DMS53 (cell line): ENCODE data around the gene TCHP.
"Not testable (repeated sequence)": the region's sequence is repeated elsewhere in the genome, so short reads cannot be mapped to it uniquely, and the experiment has no call there.

Experiments used
- DNase-seq: peaks from one replicate; lab custom pipeline; 2025; lab: John Stamatoyannopoulos, UW

Gene TCHP

DNA sequence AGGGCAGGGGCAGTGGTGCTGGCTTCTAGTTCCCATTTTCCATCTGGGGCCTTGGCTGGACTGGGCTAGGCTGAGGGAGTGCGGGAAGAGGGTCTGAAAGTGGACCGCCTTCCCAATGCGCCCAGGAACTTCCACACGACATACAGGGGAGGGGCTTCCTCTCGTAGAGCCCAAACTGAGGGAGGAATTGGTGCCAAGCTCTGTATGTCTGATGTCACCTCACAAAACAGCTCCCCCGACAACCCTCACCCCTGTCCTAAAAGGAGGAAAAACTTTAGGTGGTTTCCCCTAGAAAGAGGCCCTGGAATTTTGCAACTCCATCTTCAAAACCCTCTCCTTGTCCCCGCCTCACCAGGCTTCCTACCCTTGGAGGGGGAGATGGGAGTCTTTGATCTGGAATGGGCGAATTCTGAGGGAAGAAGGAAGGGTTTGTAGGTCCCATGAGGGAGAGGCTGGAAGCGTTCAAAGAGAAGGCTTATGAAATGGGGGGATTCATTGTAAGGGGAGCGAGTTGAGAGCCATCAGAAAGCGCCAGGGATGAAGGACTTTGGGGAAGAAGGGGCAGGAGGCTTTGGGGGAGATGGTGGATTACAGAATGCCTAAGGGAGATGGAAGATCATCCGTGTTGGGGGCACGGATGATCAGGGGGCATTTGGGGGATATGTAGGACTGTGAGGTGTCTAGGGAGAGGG lies 20.6 kb upstream of the TCHP start:
- DNase-seq, result no peak

DNA sequence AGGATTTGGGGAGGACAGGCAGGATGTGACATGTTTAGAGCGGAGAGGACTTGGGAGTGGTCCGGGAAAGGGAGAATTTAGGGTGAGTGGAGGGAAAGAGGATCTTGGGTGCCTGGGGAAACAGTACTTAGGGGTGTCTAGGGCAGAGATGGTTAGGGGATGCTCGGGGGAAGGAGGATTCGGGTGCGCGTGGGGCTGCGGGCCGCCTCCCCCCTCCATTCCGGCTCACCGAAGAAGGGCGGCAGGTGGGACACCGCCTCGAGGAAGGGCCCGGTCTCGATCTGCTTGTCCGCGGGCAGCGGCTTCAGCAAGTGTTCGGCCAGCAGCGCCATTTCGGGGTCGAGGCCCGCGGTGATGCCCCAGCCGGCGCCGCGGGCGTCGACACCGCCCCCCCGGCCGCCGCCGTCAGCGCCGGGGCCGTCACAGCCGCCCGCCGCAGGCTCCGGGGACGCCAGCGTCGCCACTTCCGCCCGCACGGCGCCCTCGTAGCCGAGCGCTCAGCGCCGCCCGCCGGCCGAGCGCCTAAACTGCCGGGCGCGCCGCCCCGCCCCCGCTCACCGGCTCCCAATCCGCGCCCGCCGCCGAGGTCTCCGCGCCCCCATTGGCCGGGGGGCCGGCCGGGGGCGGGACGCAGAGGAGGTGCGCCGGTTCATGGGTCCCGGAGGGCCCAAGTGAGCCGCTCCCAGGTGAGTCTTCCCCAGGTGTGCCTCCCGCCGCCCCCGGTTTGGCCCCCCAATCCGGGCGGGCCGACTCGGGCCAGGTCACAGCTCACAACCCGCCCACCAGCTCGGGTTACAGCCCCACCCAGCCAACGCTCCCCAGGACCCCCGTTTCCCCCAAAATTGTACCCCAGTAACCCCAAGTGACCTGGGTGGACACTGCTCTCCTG lies 19.8 kb upstream of the TCHP start, which contains the start of gene GLTP:
GLTP (minus strand) TSS at position 499 of the 889 bp plus-strand sequence; CDS start at position 332, 167 bp downstream.
- DNase-seq, result peak; percentile 98

DNA sequence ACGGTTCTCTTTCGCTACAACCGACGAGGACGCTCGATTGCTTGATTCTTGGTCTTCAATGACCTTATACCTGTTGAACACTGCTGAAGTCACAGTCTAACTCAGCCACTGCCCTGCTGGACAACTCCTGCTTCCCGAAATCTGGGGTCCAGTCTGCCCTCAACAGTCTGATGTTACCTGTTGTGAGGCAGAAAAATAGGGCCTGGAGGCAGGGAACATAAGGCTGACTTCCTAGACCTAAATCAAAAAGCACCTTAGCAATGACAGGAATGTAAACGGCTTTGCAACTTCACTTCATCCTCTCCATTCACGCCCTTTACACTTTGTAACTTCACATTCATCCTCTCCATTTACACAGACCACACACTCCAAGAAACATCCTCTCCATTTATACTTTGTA lies 19.1 kb upstream of the TCHP start:
- peak; percentile 64 for DNase-seq

DNA sequence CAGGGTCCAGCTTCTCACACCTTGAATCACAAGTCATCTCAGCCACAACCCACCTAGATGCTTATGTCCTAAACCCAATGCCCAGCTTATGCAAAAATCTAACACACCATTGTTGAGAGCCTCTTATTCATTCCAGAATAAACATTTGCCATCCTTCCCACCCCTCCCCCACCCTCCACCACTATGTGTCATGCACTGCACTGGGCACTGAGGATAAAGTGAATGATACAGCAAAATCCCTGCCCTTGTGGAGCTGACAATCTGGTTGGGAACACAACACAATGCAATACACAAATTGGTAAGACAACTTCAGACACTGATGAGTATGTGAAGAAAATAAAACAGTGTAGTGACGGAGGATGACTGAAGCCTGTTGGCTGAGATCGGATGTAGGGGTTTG lies 18.3 kb upstream of the TCHP start:
- peak; percentile 71 for DNase-seq

GRCh38 chr12:109883461-109883860 lies 16.6 kb upstream of the TCHP start:
- DNase-seq, result no peak

DNA sequence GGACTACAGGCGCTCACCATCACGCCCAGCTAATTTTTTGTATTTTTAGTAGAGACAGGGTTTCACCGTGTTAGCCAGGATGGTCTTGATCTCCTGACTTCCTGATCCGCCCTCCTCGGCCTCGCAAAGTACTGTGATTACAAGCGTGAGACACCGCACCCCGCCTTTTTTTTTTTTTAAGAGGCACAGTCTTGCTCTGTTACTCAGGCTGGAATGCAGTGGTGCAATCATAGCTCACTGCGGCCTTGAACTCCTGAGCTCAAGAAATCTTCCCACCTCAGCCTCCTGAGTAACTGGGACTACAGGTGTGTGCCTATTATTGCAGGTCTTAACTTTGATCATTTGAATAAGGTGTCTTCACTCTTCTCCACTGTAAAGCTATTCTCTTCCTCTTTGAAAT lies 14.5 kb upstream of the TCHP start:
- DNase-seq, result no peak

GRCh38 chr12:109888179-109889020 lies 11.7 kb upstream of the TCHP start:
- no peak for DNase-seq

- no peak for DNase-seq
These were observed 9.4 kb upstream of the TCHP start for GRCh38 chr12:109890620-109891170.

GRCh38 chr12:109891731-109892130 lies 8.3 kb upstream of the TCHP start:
- not testable (repeated sequence) for DNase-seq

- DNase-seq, result no peak
These were observed 7.8 kb upstream of the TCHP start for GRCh38 chr12:109892165-109892715.

DNA sequence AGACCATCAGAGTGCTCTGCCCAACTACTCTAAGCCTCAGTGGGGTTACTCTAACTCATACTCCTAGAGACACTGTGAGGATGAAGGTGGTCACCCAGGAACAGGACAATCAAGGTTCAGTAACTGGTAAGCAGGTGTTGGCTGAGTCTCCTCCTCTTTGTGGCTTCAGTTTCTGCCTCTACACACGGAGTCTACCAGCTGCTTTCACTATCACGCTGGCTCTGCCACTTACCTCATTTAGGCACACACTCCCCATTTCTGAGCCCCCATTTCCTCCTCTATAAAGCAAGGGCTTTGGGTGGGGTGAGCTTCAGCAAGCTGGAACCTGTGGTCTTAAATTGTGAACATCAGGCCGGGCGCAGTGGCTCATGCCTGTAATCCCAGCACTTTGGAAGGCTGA lies 7.3 kb upstream of the TCHP start:
- peak; percentile 31 for DNase-seq

DNA sequence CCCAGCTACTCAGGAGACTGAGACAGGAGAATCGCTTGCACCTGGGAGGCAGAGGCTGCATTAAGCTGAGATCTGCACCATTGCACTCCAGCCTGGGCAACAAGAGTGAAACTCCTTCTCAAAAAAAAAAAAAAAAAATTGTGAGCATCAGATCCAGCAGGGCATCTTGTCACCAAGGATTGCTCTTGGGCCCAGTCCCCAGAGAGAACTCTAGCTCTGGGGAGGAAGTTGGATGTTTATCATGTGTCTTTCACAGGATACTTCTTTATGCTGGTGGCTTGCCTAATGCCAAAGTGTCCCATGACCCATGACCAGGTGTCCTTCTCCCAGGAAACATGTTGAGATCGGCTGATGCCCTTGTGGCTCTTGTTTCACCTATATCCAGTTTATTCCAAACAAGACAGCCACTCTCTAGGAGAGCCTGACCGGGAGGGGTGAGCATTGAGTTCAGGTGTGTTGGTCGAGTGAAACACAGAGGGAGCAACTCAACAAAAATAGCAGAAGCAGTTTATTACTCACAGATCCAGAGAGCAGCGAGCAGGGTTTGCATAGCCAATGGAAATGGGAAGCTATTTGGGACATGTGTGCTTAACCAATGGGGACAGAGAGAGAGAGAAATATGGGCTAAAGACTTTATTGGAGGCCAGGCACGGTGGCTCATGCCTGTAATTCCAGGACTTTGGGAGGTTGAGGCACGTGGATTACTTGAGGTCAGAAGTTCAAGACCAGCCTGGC lies 6.6 kb upstream of the TCHP start:
- peak; percentile 21 for DNase-seq

GRCh38 chr12:109894939-109895338 lies 5.1 kb upstream of the TCHP start:
- no peak for DNase-seq

- no peak for DNase-seq
These were observed 3.9 kb upstream of the TCHP start for GRCh38 chr12:109896188-109896587.

DNA sequence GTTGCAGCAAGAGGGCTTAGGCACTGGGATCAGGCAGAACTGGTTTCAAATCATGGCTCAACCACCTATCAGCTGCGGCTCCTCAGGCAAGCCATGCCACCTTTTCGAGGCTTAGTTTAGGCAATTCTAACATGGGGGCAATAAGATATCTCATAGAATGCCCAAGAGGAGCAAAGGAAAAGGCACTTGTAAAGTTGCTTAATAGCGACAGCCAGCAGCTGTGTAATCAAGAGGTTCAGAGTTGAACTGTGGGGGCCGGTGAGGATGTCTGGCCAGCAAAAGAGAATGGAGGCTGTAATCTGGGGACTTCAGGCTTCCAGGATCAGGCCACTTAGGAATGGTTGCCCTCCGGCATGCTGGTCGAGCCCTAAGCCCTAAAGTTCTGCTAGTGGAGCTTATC lies 3.0 kb upstream of the TCHP start:
- DNase-seq, result no peak

DNA sequence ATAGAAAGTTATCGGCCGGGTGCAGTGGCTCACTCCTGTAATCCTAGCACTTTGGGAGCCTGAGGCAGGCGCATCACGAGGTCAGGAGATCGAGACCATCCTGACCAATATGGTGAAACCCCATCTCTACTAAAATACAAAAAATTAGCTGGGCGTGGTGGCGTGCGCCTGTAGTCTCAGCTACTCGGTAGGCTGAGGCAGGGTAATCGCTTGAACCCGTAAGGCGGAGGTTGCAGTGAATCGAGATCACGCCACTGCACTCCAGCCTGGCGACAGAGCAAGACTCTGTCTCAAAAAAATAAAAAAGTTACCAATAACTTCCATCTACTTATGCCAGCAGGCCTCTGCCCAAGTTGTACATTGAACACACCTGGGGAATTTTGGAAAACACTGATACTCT lies 729 bp upstream of the TCHP start:
- DNase-seq, result not testable (repeated sequence)

DNA sequence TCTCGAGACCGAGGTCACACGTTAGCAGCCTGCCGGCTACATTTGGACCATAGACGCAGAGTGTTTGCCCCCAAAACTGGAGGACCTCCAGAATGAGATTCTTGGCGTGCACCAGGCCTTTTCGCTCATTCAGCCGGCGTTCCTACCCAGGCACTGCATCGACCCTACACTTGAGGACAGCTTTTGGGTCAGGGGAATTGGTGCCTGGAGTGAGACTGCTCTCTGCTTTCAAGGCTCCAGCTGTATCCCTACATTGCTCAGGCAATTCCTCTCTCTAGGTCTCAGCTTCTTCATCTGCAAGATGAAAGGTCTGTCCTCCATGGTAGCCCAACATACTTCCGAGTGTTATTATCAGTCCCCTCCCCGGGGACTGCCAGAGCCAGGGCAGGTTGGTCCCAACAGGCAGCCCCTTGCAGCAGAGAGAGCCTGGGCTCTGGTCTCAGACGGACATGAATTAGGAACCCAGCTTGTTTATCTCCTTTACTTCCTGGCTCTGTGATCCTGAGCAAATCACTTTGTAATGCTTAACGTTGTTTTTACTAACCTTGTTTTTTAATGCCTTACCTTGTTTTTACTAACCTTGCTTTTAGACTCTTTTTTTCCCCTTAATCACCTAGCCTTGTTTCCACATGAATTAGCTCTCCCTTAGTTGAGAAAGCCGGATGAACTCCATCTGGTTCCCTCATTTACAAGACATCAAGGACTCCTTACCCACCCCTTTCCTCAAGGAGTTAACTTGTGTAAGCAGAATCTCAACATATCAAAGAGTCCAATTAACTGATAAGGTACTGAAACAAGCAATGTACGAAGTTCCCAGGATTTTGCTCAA lies 892 bp downstream of the TCHP start:
- DNase-seq, result no peak

GRCh38 chr12:109902891-109903418 lies 2.9 kb downstream of the TCHP start:
- DNase-seq, result no peak

GRCh38 chr12:109905301-109905700 lies 5.2 kb downstream of the TCHP start:
- no peak for DNase-seq
